ENCODE measurements around the gene MAPKBP1. TPM values are rescaled to one million over a fixed set of nuclear protein-coding genes. Genes with fewer than 3 reads are reported as not detected.

The MAPKBP1 gene
- total and polyA plus RNA-seq, 2 donors, result 7.2 to 8.1 TPM

GRCh38 chr15:41865490-41866055 is 91.3 kb downstream of the MAPKBP1 start:
- no peak for DNase-seq (ENCODE audit: low read depth in 6 of 9, low spot score in 9 of 9)
- 95% methylated on average over 18 of the region's 18 CpGs for WGBS
- Histone ChIP-seq H3K27ac (ENCODE audit: low read depth in 1 of 2, low read length in 1 of 2) (no peak overlapping the region), H3K9me3 (ENCODE audit: control insufficient read depth in 2 of 2, insufficient read depth in 1 of 2, low read length in 1 of 2) (no peaks in the 10 kb centered on the region), H3K36me3 (ENCODE audit: control insufficient read depth in 2 of 2, insufficient read depth in 2 of 2, low read length in 1 of 2) (no peaks in the 10 kb centered on the region), H3K4me3 (ENCODE audit: low read length in 2 of 2) (no peak overlapping the region), H3K27me3 (ENCODE audit: control insufficient read depth in 2 of 2, insufficient read depth in 1 of 2, low read length in 1 of 2) (no peaks in the 10 kb centered on the region), H3K4me1 (ENCODE audit: control insufficient read depth in 2 of 2, insufficient read depth in 2 of 2, low read length in 2 of 2) (peaks cover 0 to 5% of the 10 kb centered on the region in 2 donors)

GRCh38 chr15:41866263-41866703 is 92.0 kb downstream of the MAPKBP1 start:
- 93% methylated on average over 8 of the region's 8 CpGs for WGBS
- H3K4me3 ChIP-seq (ENCODE audit: low read length in 2 of 2), result no peak overlapping the region
- no peaks in the 10 kb centered on the region for H3K27me3 ChIP-seq (ENCODE audit: control insufficient read depth in 2 of 2, insufficient read depth in 1 of 2, low read length in 1 of 2)
- peaks cover 0 to 11% of the 10 kb centered on the region in 2 donors for H3K4me1 ChIP-seq (ENCODE audit: control insufficient read depth in 2 of 2, insufficient read depth in 2 of 2, low read length in 2 of 2)
- no peaks in the 10 kb centered on the region for H3K9me3 ChIP-seq (ENCODE audit: control insufficient read depth in 2 of 2, insufficient read depth in 1 of 2, low read length in 1 of 2)
- no peak for DNase-seq (ENCODE audit: low read depth in 6 of 9, low spot score in 9 of 9)
- H3K27ac ChIP-seq (ENCODE audit: low read depth in 1 of 2, low read length in 1 of 2), result no peak overlapping the region
- H3K36me3 ChIP-seq (ENCODE audit: control insufficient read depth in 2 of 2, insufficient read depth in 2 of 2, low read length in 1 of 2), result no peaks in the 10 kb centered on the region

- H3K4me3 ChIP-seq (ENCODE audit: low read length in 2 of 2), result no peak overlapping the region
- H3K36me3 ChIP-seq (ENCODE audit: control insufficient read depth in 2 of 2, insufficient read depth in 2 of 2, low read length in 1 of 2), result no peaks in the 10 kb centered on the region
- WGBS, result 92% methylated on average over 25 of the region's 25 CpGs
- DNase-seq (ENCODE audit: low read depth in 6 of 9, low spot score in 9 of 9), result no peak
- no peaks in the 10 kb centered on the region for H3K9me3 ChIP-seq (ENCODE audit: control insufficient read depth in 2 of 2, insufficient read depth in 1 of 2, low read length in 1 of 2)
- H3K27me3 ChIP-seq (ENCODE audit: control insufficient read depth in 2 of 2, insufficient read depth in 1 of 2, low read length in 1 of 2), result no peaks in the 10 kb centered on the region
- H3K27ac ChIP-seq (ENCODE audit: low read depth in 1 of 2, low read length in 1 of 2), result no peak overlapping the region
- H3K4me1 ChIP-seq (ENCODE audit: control insufficient read depth in 2 of 2, insufficient read depth in 2 of 2, low read length in 2 of 2), result peaks cover 0 to 12% of the 10 kb centered on the region in 2 donors
Observed at GRCh38 chr15:41866872-41867579, 92.7 kb downstream of the MAPKBP1 start.

- no peak overlapping the region for H3K4me3 ChIP-seq (ENCODE audit: low read length in 2 of 2)
- no peak overlapping the region for H3K27ac ChIP-seq (ENCODE audit: low read depth in 1 of 2, low read length in 1 of 2)
- 97% methylated on average over 15 of the region's 15 CpGs for WGBS
- no peaks in the 10 kb centered on the region for H3K9me3 ChIP-seq (ENCODE audit: control insufficient read depth in 2 of 2, insufficient read depth in 1 of 2, low read length in 1 of 2)
- DNase-seq (ENCODE audit: low read depth in 6 of 9, low spot score in 9 of 9), result no peak
- H3K36me3 ChIP-seq (ENCODE audit: control insufficient read depth in 2 of 2, insufficient read depth in 2 of 2, low read length in 1 of 2), result no peaks in the 10 kb centered on the region
- H3K4me1 ChIP-seq (ENCODE audit: control insufficient read depth in 2 of 2, insufficient read depth in 2 of 2, low read length in 2 of 2), result peaks cover 0 to 12% of the 10 kb centered on the region in 2 donors
- no peaks in the 10 kb centered on the region for H3K27me3 ChIP-seq (ENCODE audit: control insufficient read depth in 2 of 2, insufficient read depth in 1 of 2, low read length in 1 of 2)
Observed at GRCh38 chr15:41868321-41868720, 94.0 kb downstream of the MAPKBP1 start.

- Histone ChIP-seq H3K27me3 (ENCODE audit: control insufficient read depth in 2 of 2, insufficient read depth in 1 of 2, low read length in 1 of 2) (no peaks in the 10 kb centered on the region), H3K9me3 (ENCODE audit: control insufficient read depth in 2 of 2, insufficient read depth in 1 of 2, low read length in 1 of 2) (no peaks in the 10 kb centered on the region), H3K4me3 (ENCODE audit: low read length in 2 of 2) (no peak overlapping the region), H3K27ac (ENCODE audit: low read depth in 1 of 2, low read length in 1 of 2) (peak overlapping the region in 1 of 2 donors; percentile 37), H3K4me1 (ENCODE audit: control insufficient read depth in 2 of 2, insufficient read depth in 2 of 2, low read length in 2 of 2) (peaks cover 0 to 12% of the 10 kb centered on the region in 2 donors), H3K36me3 (ENCODE audit: control insufficient read depth in 2 of 2, insufficient read depth in 2 of 2, low read length in 1 of 2) (no peaks in the 10 kb centered on the region)
- no peak for DNase-seq (ENCODE audit: low read depth in 6 of 9, low spot score in 9 of 9)
- 94% methylated on average over 42 of the region's 42 CpGs for WGBS
Observed at GRCh38 chr15:41869770-41870688, 95.7 kb downstream of the MAPKBP1 start.

GRCh38 chr15:41870689-41871081 is 96.4 kb downstream of the MAPKBP1 start:
- Histone ChIP-seq H3K4me3 (ENCODE audit: low read length in 2 of 2) (no peak overlapping the region), H3K27ac (ENCODE audit: low read depth in 1 of 2, low read length in 1 of 2) (peak overlapping the region in 1 of 2 donors; percentile 37), H3K27me3 (ENCODE audit: control insufficient read depth in 2 of 2, insufficient read depth in 1 of 2, low read length in 1 of 2) (no peaks in the 10 kb centered on the region), H3K4me1 (ENCODE audit: control insufficient read depth in 2 of 2, insufficient read depth in 2 of 2, low read length in 2 of 2) (peaks cover 0 to 12% of the 10 kb centered on the region in 2 donors), H3K36me3 (ENCODE audit: control insufficient read depth in 2 of 2, insufficient read depth in 2 of 2, low read length in 1 of 2) (no peaks in the 10 kb centered on the region), H3K9me3 (ENCODE audit: control insufficient read depth in 2 of 2, insufficient read depth in 1 of 2, low read length in 1 of 2) (no peaks in the 10 kb centered on the region)
- DNase-seq (ENCODE audit: low read depth in 6 of 9, low spot score in 9 of 9), result peak in 5 of 9 donors; percentile 16 to 70 (median 22)
- 90% methylated on average over 9 of the region's 9 CpGs for WGBS

DNA sequence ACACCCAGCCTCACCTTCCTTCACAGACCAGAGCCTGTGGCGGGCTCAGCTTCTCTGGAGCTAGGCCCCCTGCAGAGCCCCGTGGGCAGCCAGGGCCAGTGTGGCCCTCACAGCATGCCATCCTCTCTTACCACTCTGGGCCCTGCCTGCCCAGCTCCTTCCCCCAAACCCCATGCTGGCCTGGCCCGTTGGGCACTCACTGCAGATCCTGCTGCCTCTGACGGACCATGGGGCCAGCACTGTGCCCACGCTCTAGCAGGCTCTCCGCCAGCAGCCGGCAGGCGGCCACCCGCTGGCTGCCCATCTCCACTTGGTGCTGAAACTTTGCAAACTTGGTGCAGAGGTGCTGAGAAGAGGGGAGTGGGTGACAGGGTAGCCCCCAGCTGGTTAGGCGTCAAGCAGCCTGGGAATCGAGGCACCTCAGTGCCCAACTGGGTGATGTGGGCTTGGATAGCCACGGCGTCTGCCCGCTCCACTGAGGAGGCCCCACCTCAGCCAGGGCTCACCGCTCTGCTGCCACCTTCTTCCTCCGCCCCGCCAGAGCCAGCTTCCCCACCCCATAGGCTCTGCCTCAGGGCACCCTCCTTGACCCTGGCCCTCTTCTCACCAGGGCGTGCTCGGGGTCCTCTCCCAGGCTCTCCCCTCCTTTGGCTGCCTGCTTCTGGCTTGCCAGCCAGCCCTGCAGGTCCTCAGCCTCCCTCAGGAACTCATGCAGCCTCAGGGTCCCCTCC is 97.1 kb downstream of the MAPKBP1 start:
- no peak for DNase-seq (ENCODE audit: low read depth in 6 of 9, low spot score in 9 of 9)
- WGBS, result 96% methylated on average over 19 of the region's 19 CpGs

GRCh38 chr15:41872166-41872747 is 98.0 kb downstream of the MAPKBP1 start:
- Histone ChIP-seq H3K4me3 (ENCODE audit: low read length in 2 of 2) (no peak overlapping the region), H3K27me3 (ENCODE audit: control insufficient read depth in 2 of 2, insufficient read depth in 1 of 2, low read length in 1 of 2) (no peaks in the 10 kb centered on the region), H3K36me3 (ENCODE audit: control insufficient read depth in 2 of 2, insufficient read depth in 2 of 2, low read length in 1 of 2) (no peaks in the 10 kb centered on the region), H3K27ac (ENCODE audit: low read depth in 1 of 2, low read length in 1 of 2) (no peak overlapping the region), H3K4me1 (ENCODE audit: control insufficient read depth in 2 of 2, insufficient read depth in 2 of 2, low read length in 2 of 2) (peaks cover 0 to 12% of the 10 kb centered on the region in 2 donors), H3K9me3 (ENCODE audit: control insufficient read depth in 2 of 2, insufficient read depth in 1 of 2, low read length in 1 of 2) (no peaks in the 10 kb centered on the region)
- DNase-seq (ENCODE audit: low read depth in 6 of 9, low spot score in 9 of 9), result no peak
- 96% methylated on average over 9 of the region's 9 CpGs for WGBS

More for the DNA sequence above, 97.1 kb downstream of the MAPKBP1 start:
- Histone ChIP-seq H3K4me1 (ENCODE audit: control insufficient read depth in 2 of 2, insufficient read depth in 2 of 2, low read length in 2 of 2) (peaks cover 0 to 12% of the 10 kb centered on the region in 2 donors), H3K27me3 (ENCODE audit: control insufficient read depth in 2 of 2, insufficient read depth in 1 of 2, low read length in 1 of 2) (no peaks in the 10 kb centered on the region), H3K9me3 (ENCODE audit: control insufficient read depth in 2 of 2, insufficient read depth in 1 of 2, low read length in 1 of 2) (no peaks in the 10 kb centered on the region), H3K4me3 (ENCODE audit: low read length in 2 of 2) (no peak overlapping the region), H3K27ac (ENCODE audit: low read depth in 1 of 2, low read length in 1 of 2) (peak overlapping the region in 1 of 2 donors; percentile 10), H3K36me3 (ENCODE audit: control insufficient read depth in 2 of 2, insufficient read depth in 2 of 2, low read length in 1 of 2) (no peaks in the 10 kb centered on the region)

Measured in thymus (tissue), 11 donors.